GM19455 (cell line): ENCODE results near the gene DSTYK.
"Not testable (repeated sequence)": the region's sequence is repeated elsewhere in the genome, so short reads cannot be mapped to it uniquely, and the experiment has no call there.

ENCODE experiments used
- ATAC-seq: cut with Tn5 transposase; IDR thresholded peaks from one replicate; pipeline ENCODE4 v1.9.1; 2021; ENCODE audit not compliant: unreplicated experiment

The DSTYK gene

DNA sequence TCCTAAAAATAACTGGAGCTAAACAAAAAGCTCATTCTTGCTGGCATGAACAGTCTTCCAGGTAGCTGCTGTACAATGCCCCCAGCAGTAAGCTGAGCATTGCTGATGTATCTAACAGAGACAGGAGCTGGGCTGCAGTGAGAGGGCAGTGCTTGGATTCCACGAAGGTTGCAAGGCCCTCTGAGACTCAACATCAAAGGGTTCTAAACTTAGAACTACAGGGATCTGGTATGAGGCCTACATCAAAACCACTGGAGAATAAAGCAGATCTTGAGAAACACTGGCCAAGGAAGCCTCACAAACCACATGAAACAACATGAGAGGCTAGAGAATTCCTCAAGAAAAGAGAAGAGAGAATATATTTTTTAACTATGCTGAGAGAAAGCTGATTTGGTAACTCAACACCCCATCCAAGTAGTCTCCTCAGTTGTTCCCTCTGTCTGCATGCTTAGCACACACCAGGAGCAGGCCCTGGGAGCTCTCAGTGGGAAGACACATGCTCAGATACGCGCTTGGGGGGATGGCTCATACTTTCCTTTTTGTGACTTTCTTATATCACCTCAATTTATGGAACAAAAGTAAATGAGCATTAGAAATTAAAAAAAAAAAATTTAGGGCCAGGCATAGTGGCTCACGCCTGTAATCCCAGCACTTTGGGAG lies 27.7 kb downstream of the DSTYK start:
- no peak for ATAC-seq

DNA sequence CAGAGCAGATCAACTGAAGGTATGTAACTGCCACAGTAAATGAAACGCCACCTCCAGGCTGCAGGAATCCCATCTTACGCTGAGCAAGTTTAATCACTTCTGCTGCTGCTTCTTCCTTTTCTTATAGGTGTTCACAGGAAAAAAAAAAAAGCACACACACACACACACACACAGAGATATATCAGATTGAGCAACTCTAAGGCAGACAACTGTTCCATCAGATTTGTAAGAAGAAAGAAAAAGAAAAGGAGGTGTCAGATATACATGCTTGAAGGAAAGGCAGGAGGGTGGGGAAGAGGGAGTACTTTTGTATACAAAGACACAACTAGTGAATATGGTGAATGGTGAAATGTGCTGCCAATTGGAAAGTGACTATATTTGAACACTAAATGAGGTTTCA lies 28.6 kb downstream of the DSTYK start:
- no peak for ATAC-seq

DNA sequence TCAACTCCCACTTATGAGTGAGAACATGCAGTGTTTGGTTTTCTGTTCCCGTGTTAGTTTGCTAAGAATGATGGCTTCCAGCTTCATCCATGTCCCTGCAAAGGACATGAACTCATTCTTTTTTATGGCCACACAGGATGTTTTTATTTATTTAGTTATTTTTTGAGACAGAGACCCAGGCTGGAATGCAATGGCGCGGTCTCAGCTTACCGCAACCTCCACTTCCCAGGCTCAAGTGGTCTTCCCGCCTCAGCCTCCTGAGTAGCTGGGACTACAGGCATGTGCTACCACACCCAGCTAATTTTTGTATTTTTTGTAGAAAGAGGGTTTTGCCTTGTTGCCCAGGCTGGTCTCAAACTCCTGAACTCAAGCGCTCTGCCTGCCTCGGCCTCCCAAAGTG lies 31.2 kb downstream of the DSTYK start:
- ATAC-seq = not testable (repeated sequence)

DNA sequence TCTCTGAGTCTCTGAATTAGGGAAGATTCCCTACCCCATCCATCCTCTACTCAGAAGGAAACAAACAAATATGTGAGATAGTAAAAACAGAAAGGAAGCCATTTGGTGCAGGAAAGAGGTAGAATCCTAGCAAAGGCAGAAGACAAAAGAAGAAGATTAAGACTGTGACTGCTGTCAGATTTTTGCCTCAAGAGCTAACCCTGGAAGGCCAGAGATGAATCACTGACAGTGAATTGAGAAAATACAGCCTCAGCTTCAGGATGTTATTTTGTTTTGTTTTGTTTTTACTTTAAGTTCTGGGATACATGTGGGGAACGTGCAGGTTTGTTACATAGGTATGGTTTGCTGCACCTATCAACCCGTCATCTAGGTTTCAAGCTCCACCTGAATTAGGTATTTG lies 31.7 kb downstream of the DSTYK start:
- ATAC-seq = no peak

DNA sequence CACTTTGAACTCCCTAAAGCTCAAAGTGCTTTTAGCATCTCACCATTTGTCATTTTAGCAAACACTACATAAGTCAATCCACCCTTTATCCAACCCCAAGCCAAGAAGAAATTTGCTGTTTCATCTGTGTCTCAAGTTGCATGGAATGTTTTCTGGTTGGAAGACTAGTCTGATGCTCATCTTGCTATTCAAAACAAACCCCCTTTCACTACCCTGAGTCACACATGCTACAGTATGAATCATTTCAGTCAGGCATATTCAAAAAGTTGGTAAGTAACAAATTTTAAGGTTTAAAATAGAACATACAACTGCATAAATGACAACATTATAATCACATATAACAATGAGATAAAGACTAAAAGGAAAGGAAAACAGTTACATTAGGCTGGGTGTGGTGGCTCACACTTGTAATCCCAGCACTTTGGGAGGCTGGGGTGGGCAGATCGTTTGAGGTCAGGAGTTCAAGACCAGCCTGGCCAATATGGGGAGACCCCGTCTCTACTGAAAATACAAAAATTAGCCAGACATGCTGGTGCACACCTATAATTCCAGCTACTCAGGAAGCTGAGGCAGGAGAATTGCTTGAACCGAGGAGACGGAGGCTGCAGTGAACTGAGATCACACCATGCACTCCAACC lies 38.7 kb downstream of the DSTYK start:
- ATAC-seq = no peak

DNA sequence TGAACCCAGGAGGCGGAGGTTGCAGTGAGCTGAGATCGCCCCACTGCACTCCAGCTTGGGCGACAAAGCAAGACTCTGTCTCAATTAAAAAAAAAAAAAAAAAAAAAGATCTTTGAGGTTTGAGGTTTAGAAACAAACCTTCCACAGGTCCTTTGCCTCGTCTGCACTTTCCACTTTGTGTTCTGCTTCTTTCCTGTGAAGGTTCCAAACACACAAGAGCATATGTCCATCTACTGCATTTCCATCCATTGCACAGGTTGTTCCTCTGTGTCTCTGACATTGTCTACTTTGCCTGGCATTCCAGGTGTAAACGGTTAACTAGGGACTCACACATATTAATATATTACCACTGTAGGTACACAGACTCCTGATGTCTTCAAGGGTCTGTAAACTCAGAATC lies 40.1 kb downstream of the DSTYK start:
- no peak for ATAC-seq

DNA sequence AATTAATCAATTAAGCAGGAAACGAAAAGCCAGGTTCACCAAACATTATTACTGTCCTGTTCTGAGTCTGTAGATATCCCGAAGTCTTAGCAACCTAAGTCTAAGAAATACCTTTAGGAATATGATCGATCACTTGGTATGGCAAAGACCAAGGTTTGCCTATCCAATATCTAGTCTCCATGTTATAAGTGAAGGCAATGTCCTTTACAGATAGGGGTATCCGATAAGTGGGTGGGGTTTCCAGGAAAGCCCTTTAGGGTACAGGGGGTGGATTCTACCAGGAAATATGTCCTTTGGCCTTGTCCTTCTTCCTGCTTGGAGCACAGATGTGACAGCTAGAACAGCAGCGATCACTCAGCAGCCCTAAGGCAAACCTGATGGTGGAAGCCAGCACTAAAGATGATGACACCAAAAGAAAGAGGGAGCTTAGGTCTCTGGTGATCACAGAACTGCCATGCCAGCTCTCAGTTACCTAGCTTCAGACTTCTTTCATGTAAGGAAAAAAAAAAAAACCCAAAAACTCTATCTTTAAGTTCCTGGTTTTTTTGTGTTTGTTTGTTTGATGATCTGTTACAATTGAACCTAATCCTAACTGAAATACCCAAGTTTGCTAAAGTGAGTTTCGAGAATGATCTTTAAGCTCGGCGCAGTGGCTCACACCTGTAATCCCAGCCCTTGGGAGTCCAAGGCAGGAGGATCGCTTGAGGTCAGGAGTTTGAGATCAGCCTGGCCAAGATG lies 40.8 kb downstream of the DSTYK start:
- ATAC-seq = no peak

DNA sequence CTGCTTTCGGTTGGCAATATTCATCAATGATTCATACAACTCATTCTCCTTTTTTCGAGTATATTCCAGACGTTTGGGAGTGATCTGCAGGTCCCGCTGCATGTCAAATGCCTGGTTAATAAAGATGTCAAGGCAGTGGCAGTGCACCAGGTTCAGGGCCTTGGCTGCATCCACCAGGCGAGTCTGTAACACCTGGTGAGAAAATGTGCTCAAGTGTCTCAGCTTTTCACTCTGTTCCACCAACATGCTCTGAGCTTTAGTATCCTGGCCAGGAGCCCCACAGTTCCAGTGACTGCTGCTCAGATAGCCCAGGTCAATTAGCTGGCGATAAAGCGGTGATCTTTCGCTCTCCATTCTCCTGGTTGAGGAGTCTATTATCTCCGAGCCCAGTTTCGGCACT lies 42.3 kb downstream of the DSTYK start:
- no peak for ATAC-seq

DNA sequence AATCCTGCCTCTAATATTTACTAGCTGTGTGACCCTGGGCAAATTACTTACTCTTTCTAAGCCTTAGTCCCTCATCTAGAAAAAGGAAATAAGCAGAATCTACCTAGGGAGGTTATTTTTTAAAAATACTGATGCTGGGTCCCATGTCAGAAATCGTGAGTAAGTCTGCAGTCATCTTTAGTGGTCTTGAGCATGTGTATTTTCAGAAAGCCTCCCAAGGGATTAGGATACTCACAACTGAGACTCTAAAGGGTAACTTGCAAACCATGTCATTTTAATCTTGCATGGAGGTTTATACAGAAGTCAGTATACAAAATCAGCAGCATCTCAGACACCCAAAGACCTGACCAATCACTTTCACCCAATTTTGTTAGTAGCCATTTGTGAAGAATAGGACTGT lies 43.2 kb downstream of the DSTYK start:
- no peak for ATAC-seq

DNA sequence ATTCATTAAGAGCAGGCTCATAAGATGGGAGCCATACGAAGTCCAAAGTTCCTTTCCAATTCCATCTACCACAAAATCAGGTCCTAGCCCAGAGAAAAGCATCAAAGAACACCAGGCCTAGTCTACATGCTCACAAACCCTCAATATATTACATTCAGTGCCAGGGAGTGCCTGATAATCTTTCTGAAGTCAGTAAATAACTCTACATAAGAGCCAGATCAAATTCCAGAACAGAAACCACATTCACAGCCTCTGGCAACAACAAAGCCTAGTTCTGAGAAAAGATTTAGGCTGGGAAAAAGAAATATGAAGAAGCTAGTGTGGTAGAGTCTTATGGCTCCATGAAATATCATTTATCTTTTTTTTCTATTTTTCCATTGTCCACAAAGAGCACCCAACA lies 49.2 kb downstream of the DSTYK start:
- ATAC-seq = no peak

DNA sequence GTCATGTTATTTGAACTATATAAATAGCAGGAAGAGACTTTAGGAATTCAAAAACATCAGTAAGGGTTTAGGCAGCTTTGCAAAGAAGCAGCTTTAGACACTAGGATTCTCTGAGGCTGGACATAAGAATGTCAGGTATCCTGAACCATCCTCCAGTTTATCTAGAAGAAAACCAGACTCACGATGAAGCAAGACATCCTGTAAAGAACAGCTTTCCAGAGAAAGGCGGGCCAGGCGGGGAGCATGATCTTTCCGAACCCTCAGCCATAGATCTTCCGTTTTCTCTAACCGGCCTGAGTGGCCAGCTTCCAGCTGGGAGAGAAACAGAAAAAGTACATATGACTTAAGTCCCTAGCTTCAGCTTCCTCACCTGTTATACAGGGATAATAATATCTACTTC lies 50.4 kb downstream of the DSTYK start:
- no peak for ATAC-seq

DNA sequence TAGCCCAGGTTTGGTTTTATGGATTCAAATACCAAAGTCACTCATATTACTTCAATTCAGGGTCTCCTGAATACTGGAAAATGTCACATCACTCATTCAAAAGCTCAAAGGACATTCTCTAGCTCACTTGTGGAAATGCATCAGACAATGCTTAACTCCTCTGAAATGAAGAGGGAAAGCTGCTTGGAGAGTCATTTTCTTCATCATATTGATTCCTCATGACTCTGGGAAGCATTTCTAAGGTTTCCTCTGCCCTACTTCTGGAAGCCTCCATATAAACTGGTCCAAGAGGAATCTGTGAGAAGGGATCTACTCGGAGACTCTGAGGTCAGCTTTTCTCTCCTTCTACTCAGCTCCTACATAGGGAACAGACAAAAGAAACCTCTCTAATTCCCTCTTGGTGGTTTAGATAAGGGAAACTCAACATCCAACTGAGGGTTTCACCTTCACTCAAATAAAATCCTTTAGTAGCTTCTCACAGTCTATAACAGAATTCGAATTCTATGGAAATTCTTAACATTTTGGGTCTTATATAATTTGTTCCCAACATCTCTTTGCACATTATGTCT lies 53.4 kb downstream of the DSTYK start:
- ATAC-seq = no peak

DNA sequence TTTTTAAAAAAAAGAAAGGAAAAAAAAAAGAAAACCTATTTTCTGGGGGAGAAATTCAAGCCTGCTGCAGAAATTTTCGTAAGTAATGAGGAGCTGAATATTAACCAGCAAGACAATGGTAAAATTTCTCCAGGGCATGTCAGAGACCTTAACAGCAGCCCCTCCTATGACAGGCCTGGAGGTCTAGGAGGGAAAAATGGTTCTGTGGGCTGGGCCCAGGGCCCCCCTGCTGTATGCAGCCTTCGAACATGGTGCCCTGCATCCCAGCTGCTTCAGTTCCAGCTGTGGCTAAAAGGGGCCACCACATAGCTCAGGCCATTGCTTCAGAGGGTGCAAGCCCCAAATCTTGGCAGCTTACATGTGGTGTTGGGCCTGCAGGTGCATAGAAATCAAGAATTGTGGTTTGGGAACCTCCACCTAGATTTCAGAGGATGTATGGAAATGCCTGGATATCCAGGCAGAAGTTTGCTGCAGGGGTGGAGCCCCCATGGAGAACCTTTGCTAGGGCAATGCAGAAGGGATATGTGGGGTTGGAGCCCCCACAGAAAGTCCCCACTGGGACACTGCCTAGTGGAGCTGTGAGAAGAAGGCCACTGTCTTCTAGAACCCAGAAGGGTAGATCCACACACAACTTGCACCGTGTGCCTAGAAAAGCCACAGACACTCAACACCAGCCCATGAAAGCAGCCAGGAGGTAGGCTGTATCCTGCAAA lies 55.7 kb downstream of the DSTYK start:
- not testable (repeated sequence) for ATAC-seq

DNA sequence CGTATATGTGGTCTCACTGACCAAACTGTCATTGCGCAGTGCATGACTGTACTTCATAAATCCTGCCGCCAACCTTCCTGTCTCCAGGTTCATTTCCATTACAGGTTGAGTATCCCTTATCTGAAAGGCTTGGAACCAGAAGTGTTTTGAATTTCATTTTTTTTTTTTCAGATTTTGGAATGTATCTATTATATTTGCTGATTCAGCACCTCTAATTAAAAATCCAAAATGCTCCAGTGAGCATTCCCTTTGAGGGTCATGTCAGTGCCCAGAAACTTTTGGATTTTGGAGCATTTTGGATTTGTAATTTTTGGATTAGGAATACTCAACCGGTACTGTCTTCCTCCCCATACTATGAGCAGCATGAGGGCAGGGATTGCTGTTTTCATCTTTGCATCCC lies 59.0 kb downstream of the DSTYK start:
- no peak for ATAC-seq

DNA sequence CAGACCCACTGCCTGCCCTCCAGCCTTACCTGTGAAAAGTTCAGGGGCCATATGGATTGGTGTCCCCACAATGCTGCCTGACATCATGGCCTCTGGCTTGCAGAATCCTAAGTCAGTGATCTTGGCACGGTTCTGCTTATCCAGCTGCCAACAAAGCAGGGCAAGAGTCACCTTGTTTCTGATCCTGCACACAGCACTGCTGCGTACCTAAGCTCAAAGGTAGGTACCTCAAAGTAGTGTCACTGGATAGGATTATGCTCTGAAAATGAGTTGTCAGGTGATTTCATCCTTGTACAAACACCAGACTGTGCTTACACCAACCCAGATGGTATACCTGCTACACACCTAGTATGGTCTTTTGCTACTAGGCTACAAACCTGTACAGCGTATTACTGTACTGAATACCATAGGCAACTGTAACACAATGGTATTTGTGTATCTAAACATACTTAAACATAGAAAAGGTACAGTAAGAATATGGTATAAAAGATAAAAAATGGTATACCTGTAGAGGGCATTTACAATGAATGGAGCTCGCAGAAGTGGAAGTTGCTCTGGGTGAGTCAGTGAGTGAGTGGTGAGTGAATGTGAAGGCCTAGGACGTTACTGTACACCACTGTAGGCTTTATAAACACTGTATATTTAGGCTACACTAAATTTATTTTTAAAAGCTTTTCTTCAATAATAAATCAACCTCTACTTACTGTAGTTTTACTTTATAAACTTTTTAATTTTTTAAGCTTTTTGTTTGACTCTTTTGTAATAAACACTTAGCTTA lies 60.7 kb downstream of the DSTYK start:
- no peak for ATAC-seq

DNA sequence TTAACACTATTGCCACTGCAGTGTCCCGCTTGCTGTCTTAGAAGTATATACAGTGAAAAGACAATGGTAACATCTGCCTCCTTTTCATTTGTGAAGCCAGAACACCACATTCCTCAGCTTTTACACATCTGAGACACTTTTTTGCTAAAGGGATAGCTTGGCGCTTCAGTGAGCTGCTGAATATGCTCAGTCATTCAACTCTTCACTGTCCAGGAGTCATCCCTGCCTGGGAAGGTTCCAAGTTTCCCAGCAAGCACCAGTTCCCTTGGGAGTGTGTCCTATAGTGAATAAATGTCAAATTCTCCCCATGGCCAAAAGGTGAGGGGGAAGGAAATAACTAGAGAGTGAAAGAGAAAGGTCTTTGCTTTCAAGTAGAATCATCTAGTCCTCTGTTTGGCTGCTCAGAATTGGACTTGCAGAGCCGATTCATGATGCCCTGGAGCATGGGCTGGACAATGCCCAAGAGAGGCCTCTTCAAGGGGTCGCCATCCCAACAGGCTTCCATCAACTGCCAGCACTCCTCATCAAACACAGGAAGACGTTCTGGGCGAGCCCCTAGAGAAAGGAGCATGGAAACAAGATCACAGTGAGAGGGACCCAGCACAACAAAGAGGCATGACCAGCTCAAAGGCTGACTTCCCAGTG lies 64.2 kb downstream of the DSTYK start:
- ATAC-seq = no peak

DNA sequence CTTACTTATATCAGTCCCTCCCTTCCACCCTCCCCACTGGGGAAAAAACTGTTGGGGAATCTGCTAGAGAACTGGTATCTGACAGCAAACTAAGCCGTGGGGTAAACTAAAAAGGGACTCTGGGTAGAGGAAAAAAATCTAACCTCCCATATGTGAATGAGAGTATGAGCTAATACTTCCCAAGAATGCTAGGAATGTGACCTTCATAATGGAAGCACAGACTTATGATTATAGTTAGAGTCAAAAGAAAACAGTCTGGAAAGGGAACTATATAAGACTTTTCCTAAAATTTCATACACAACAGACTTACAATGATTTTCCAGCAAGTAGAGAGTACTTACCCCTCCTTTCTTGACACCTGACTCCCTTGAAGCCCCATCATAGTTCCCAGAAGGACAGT lies 66.8 kb downstream of the DSTYK start:
- ATAC-seq = no peak

DNA sequence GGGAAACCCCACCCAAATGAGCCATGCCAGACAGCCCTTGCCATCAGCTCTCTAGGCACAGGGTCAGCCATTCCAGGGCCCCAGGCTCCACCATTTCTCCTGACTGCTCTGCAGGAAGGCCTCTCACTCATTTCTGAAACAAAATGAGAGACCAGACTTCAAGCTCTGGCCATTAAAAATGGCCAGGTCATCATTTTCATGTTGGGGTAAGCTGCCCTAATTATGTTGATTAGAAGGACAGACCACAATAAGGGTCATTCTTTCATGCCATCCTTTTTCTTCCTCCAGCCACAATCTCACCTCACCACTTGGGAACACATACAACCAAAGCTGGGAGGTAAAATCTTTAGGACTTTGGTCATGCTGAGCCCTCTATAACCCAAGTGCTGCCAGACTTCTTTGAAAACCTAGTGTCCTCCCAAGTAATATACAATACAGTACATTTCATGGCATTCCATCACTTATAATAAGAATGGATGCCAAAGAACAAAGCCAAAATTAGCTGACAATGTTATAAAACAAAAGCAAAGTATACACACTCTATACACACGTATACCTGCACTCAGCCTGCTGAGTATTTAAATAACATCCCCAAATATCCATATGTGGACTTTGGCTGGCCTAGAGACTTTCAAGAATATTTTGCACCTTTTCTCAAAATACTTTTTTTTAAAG lies 67.3 kb downstream of the DSTYK start:
- no peak for ATAC-seq

DNA sequence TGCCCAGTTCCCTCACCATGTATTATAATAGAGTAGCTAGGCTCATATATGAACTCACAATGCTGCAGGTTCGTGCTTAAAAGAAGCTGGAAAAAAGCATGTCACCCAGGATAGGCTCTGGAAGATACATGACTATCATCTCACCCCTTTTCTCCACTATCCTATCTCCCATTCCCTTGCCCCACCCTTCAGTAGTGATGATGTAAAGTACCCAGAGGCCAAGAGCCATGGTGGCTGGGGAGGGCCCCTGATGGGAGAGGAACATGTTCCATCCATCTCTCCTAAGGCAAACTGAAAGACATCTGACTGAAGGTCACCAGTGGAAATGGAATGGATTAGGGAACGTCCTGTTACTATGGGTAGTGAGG lies 69.4 kb downstream of the DSTYK start:
- ATAC-seq = no peak
